Activated CD4-positive, CD25-positive, alpha-beta regulatory T cell treated with anti-CD3 and anti-CD28 coated beads, Interleukin-2, amount 50 U/mL, for 16 hours (primary cell): ENCODE results near the gene LCE1B.

Experiments
- DNase-seq: peaks from one replicate; pipeline ENCODE4 v3.0.0-alpha.2; 2020; ENCODE audit warnings: low read depth, low spot score

LCE1B gene, protein sequence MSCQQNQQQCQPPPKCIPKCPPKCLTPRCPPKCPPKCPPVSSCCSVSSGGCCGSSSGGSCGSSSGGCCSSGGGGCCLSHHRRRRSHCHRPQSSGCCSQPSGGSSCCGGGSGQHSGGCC

DNA sequence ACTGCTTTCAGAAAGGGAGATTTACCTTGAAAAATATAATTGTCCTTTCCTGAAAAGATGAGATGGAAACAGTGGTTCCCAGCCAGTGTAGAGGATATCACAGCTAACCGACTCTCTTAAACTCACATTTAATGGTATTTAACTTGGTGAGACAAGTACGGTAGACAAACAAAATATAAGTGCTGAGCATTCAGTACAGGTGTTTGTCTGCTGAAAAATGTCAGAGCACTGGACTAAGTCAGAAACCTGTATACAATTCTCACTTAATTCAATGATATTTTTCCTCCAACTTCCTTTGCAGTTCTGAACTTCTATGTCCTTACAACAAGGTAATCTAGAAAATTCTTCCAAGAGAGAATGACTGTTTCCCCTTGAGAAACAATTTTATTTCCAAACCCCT lies at the start of gene LCE1B:
TSS of gene LCE1B (plus strand) at position 301 of the 400 bp plus-strand sequence. CDS start 476 bp downstream, outside the sequence.
- no peak for DNase-seq

DNA sequence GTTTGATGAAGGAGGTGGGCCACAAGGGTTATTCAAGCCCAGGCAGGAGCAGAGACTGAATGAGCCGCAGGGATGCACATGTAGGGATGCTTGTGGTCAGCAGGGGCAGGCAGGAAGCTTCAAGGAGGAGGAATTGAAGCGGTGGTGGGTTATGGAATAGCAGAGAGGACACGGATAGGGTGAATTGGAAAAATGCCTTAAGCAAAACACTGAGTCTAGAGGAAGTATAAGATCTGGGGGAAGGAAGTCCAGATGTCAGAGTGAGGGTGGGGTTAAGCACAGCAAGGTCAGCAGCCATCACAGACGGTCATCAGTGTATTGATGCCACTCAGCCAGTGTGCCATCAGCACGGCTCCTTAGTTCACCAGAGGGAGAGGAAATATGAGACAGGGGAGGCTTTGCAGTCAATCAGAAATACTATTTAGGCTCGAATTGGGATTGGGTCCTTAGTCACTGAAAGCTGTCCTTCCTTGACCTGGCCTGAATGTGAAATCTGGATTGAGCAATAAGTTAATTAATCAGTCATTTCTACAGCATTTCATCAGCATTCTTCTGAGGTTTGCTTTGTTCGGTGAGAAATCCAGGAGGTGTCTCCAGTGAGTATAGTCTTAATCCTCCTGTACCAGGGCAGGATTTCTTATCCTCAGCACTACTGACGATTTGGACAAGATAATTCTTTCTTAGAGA lies 42.8 kb upstream of the LCE1B start:
- DNase-seq: no peak

DNA sequence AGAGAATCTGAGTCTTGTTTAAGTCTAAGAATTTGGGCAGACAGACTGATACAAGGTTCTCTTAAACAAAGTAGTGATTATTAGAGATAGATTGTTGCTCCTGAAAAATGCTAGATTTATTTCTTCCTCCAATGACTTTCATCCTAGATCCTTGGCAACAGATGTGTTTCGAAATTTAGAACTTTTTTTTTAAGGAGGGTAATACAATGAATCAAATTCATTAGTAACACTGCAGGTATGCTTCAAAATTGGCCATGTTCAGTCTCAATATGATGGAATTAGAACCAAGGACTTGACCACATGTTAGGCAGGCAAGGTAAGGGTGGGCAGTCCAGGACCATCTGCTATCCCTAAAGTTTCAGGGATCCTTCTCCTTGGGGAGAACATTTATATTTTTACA lies 41.4 kb upstream of the LCE1B start:
- no peak for DNase-seq

DNA sequence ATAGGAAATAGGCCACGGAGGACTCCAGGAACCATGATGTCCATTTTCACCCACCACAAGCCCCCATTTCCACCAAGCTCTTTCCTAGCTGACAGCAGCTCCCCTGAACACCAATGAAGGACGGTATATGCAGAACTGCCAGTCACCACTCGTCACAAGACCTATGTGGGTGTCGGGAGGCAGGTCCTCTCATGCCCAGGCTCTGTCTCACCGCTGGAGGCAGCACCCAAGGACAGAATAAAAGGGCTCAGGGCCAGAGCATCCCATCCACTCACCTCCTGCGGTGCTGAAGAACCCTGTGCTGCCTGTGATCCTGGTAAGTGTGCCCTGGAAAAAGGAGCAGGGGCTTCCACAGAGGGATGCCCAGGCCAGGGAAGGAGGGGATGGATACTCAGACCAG lies 36.9 kb upstream of the LCE1B start, which contains the start of gene LCE1F:
TSS of gene LCE1F (plus strand) at position 266 of the 400 bp plus-strand sequence. CDS start 1,232 bp downstream, outside the sequence.
- DNase-seq: no peak

DNA sequence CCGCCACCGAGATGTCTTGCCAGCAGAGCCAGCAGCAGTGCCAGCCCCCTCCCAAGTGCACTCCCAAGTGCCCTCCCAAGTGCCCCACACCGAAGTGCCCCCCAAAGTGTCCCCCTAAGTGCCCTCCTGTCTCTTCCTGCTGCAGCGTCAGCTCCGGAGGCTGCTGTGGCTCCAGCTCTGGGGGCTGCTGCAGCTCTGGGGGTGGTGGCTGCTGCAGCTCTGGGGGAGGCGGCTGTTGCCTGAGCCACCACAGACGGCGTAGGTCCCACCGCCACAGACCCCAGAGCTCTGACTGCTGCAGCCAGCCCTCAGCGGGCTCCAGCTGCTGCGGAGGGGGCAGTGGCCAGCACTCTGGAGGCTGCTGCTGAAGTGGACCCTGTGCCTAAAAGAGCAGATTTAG lies 35.4 kb upstream of the LCE1B start:
- DNase-seq: no peak

DNA sequence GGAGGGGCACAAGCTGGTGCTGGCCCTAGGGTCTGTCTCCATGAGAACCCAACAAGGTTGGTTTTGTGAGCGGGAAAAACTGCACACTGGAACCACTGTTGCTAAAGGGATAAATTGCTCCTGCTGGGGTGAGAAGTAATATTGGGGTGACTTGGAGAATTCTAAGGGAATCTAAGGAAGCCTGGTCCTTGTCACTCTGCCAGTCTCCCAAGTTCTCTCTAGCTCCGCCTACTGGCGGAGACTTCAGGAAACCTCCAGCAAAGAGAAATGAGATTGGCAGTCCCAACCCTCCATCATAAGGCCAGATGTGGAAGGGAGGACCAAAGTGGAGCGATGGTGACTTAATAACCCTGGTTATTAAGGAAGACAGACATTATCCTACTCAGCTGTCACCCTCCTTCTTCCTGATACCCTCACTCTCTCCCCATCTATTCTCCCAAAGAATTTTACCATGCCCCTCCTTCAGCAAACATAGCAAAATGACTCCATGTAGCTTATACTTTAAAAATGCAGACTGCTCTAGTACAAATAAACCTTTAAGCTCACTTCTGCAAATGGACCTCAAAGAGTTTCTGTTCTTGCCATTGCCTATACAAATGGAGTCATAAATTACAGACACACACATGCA lies 34.1 kb upstream of the LCE1B start:
- no peak for DNase-seq

DNA sequence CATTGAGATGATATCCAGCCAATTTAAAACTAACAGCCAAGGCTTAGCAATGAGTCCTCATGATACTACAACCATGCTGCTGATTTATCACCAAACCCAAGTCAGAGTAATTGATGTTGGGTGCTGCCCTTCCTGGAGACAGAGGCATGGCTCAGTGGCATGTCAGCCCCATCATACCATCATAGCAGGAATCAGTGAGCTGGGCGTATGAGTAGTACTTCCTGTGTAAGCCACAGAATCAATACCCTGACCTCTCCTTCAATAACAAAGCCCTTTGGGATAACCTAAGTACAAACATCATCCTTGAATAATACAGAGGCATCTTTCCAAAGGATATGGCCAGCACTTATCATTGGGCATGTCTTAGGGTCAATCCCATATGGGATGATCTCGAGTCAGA lies 28.7 kb upstream of the LCE1B start:
- no peak for DNase-seq

DNA sequence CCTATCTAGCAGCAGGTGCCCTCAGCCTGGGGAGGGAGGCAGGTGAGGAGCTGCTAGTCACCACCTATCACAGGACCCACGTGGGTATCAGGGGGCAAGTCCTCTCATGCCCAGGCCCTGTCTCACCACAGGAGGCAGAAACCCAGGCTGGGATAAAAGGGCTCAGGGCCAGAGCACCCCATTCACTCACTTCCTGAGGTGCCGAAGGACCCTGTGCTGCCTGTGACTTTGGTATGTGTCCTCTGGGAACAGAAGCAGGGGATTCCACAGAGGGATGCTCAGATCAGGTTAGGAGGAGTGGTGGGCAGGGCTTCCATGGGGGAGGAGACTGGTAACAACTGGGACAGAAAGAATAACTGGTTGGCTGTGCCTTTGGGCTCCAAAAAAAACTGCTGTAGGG lies 25.7 kb upstream of the LCE1B start, which contains the start of gene LCE1E:
TSS of gene LCE1E (plus strand) at position 181 of the 400 bp plus-strand sequence. CDS start 1,043 bp downstream, outside the sequence.
- DNase-seq: no peak

DNA sequence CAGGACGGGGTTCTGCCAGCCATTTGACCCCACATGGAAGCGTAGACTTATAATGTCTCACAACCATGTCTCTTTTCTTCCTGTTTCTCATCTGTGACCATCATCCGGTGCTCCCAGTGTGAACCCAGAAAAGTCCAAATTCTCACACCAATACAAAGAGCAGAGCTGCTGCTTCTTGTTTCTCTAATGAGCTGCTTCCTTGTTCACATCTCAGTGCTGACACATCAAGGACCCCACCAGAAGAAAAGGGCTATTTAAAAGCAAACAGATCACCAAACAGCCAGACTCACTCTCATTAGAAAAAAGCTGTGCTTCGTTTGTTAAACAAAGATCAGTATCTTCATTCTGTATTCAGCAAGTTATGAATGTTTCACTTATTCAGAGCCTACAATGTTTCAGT lies 16.1 kb upstream of the LCE1B start:
- DNase-seq: no peak

DNA sequence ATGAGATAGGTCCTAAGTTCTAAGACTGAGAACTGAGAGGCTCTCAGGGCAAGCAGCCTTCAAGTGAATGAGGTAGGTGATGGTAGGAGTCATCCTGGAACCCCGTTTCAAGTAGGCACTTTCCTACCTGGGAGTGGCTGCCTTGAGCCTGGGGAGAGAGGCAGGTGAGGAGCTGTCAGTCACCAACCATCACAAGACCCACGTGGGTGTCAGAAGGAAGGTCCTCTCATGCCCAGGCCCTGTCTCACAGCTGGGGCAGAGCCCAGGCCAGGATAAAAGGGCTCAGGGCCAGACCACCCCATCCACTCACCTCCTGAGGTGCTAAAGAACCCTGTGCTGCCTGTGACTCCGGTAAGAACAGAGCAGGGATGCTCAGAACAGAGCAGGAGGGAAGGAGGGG lies 15.3 kb upstream of the LCE1B start, which contains the start of gene LCE1D:
TSS of gene LCE1D (plus strand) at position 301 of the 400 bp plus-strand sequence. CDS start 1,074 bp downstream, outside the sequence.
- no peak for DNase-seq

DNA sequence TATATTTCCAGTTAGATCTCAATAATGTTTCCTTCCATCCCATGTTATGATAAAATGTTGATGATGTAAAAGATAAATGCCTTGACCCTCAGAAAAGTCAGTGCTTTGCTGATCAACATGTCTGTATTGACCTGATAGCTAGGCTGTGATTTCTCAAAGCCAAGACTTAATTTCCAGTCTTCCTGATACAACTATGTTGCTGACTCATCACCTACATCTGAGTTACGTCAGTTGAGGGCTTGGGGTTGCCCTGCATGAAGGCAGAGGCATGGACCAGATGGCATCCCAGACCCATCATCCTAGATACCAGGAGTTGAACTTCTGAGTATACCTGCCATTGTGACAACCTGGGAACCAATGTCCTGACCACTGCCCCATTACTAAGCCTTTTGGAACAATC lies 10.4 kb upstream of the LCE1B start:
- DNase-seq: no peak

DNA sequence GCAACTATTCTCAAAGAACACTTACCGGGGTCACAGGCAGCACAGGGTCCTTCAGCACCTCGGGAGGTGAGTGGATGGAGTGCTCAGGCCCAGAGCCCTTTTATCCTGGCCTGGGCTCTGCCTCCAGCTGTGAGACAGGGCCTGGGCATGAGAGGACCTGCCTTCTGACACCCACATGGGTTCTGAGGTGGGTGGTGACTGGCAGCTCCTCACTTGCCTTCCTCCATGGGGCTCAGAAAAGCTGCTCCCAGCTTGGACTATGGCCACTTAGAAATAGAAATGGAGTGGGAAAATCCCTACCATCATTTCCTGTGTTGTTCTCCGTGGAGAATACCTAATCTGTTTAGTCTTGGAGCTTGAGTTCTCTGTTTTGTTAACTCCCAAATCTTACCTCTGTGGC lies 5.2 kb upstream of the LCE1B start, which contains the start of gene LCE1C:
TSS of gene LCE1C (minus strand) at position 76 of the 400 bp plus-strand sequence. CDS start 1,173 bp downstream, outside the sequence.
- no peak for DNase-seq

DNA sequence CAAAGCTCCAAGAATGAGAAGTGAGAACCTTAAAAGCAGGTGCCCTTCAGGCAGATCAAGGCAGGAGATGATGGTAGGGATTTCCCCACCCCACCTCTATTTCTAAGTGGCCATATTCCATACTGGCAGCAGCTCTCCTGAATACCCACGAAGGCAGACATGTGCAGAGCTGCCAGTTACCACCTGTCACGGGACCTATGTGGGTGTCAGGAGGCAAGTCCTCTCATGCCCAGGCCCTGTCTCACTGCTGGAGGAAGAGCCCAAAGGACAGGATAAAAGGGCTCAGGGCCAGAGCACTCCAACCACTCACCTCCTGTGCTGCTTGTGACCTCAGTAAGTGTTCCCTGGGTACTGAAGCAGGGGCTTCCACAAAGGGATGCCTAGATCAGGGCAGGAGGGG lies 721 bp upstream of the LCE1B start:
- DNase-seq: no peak

DNA sequence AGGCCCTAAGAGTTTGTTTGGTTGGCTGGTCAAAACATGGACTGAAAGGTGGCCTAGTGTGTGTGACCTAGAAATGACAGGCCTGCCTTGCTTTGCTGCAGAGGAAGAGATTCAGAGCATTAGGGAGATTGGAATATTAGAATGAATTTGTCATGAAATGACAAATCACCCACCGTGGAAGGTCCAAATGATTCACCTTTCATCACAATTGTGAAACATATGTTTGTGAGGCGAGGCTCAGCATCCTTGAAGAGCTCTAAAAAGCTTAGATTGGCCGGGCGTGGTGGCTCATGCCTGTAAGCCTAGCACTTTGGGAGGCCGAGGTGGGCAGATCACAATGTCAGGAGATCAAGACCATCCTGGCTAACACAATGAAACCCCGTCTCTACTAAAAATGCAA lies 5.5 kb downstream of the LCE1B start:
- no peak for DNase-seq

DNA sequence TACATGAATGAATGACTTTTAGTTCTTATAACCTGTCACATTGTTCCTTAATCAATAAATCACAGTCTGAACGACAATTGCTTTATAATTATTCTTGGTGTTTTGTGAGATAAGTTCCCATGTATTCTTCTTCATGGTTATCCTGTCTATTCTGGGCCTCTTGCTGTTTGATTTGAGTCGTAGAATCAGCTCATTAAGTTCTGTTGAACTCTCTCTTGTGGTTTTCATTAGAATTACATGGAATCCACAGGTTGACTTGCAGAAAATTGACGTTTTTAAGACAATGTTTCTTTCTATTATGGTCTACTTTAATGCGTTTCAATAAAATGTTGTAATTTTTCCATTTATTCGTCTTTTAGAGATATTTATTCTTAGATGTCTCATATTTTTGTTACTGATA lies 11.5 kb downstream of the LCE1B start:
- no peak for DNase-seq

DNA sequence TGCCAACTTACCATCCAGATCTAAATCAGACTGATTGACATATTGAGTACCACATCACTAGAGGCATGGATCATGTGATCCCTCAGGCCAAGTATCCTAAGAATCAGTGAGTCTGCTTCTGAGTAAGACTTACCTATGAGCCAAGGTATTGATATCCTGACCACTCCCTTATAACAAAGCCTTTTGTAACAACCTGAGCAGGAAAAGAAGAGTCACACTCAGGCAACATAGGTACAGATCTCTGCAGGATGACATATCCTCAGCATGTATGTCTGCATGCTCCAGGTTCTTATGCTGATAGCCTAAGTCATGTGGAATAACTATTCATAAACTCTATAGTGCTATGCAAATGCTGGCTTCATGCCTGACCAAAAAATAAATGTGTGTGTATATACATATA lies 13.2 kb downstream of the LCE1B start:
- DNase-seq: no peak

DNA sequence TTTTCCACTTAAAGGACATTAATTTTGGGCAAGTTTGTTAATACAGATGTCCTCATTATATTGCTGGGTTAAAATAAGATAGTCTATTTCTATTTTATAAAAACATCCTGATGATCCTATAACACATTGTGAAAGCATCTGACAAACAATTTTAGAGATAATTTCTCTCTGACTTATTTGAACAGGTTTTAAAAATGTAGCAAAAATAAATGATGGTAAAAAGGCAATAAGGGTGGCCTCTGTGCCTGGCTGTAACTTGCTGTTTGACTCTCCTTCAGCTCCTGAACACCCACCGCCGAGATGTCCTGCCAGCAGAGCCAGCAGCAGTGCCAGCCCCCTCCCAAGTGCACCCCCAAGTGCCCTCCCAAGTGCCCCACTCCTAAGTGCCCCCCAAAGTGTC lies 15.4 kb downstream of the LCE1B start, which contains the start of gene LCE1A:
TSS of gene LCE1A (plus strand) at position 301 of the 400 bp plus-strand sequence. CDS start at position 301, 0 bp downstream.
- no peak for DNase-seq

DNA sequence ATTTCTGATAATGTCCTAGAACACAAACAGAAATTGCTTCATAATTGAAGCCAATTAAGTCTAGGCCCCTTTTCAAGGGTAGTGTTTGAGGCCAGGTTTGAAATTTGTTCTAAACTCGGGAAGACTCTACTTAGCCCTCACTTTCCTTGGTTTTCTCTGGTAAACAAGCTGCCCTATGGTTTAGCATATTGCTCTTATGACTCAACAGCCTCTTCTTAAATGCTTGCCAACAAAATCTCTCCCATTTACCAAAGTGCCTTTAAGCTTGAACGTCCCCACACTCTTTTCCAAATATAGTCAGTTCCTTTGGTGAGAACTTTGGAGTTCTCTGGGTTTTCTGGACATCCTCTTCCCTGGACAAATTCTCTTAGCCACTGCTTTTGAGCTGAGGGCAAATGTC lies 25.1 kb downstream of the LCE1B start:
- DNase-seq: no peak

DNA sequence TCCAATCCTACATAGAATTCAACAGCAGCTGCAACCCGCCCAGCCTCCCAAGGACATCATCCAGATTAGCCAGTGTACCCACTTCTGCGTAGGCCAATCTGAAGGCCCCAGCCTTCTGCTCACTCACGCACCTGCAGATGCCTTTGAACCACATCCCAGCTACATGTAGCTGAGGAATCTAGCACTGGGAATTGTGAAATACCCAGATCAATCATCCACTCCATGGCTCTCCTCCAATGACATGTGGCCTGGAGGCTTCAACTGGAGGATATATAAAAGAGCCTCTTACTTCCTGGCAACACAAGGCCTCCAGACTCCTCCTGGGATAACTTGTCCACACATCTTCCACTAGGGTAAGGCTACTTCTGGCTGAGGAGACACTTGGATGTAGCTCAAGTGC lies 30.8 kb downstream of the LCE1B start, which contains the start of gene LCE6A:
TSS of gene LCE6A (plus strand) at position 301 of the 400 bp plus-strand sequence. CDS start 665 bp downstream, outside the sequence.
- DNase-seq: no peak

DNA sequence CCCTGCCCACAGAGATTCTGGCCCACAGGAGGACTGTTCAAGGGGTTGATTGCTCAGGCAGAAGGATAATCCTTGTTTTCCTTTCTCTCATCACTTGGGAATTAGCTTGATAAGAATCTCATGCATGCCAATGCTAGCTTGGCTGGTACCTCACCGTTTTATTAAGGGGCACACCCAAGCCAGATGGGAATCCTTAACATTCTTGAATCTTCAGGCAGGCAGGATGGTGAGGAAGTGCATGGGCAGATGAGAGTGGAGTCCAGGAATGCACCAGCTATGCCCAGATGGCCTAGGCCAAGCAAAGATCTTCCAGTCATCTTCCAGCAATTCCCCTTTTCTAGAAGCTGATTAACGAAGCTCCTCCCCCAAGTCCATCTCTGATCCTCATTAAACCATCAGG lies 43.9 kb downstream of the LCE1B start:
- no peak for DNase-seq

DNA sequence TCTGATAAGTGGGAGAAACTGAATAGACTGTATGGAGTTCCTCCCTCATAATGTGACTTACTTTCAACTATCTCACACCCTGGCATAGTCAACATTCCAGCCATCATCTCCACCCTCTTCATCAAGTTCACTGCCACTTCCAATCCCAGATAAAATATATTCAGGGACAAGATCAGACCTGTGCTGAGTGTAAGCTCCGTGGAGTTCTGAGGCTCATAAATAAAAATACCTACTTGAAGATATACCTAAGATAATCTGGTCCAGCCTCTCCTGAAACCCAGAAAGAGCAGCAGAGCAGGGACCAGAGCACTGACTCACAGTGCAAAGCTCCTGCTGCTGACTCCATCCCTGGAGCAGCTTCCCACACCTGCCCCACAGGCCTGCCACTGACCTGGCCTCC lies 46.3 kb downstream of the LCE1B start:
- no peak for DNase-seq

DNA sequence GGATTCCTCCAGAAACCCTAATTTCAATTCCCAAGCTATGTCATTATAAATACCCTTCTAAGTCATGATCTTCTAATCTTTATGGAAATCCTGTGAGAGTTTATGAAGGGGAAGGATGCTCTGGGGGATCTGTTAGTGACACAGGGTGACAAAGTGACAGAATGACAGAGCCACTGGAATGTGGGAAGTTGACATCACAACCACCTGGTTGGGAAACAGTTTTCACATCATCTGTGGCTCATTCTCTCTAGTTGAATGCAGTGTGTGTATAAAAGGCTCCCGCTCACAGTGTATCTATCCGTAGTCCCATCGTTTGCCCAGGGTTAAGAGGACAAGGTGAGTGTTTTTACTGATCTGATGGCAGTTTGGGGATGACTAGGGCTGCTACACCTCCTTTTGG lies 47.9 kb downstream of the LCE1B start, which contains the start of gene LCE7A:
TSS of gene LCE7A (plus strand) at position 301 of the 400 bp plus-strand sequence. CDS start 702 bp downstream, outside the sequence.
- no peak for DNase-seq
